Measurements from ENCODE around the gene SYTL3.
"Not testable (repeated sequence)": the region's sequence is repeated elsewhere in the genome, so short reads cannot be mapped to it uniquely, and the experiment has no call there.

SYTL3 gene

DNA sequence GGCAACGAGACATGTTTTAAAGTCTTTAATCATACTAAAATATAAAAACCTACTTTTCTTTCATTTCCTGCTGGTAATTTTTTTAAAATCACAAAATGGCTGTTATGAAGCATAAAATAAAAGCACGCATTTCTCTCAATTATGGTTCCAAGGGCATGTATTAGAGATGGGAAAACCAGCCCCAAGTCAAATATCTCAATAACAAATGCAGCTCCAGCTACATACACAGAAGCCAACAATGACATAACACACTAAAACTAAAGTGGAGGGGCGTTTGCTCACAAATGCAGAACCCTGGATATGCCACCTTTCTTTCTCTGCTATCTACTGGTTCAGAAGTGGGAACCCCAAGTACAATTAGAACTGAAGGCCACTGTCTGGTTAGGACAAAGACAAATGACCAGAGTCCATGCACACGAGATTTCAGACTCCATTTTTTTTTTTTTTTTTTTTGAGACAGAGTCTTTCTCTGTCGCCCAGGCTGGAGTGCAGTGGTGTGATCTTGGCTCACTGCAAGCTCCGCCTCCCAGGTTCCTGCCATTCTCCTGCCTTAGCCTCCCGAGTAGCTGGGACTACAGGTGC, 141.5 kb downstream of the SYTL3 start:
- peaks cover 71% of the 10 kb centered on the region for H3K4me1 Mint-ChIP-seq
- H3K27me3 Mint-ChIP-seq, result no peaks in the 10 kb centered on the region
- CTCF ChIA-PET, result interaction anchor here (0.9 to 3.0 kb wide), 2 partner anchors 12 to 181 kb away, joined by 3 to 10 read pairs; no protein-coding TSS in a partner anchor
- peak overlapping the region; percentile 24 for H3K27ac Mint-ChIP-seq
- peaks cover 58% of the 10 kb centered on the region for H3K36me3 Mint-ChIP-seq
- no peak overlapping the region for H3K4me3 Mint-ChIP-seq
- no peaks in the 10 kb centered on the region for H3K9me3 Mint-ChIP-seq
- DNase-seq, result no peak

GRCh38 chr6:158792505-158792904, 142.7 kb downstream of the SYTL3 start:
- Mint-ChIP-seq H3K4me1 (peaks cover 78% of the 10 kb centered on the region), H3K27ac (peak overlapping the region; percentile 51), H3K36me3 (peaks cover 55% of the 10 kb centered on the region)
- not testable (repeated sequence) for H3K27me3 Mint-ChIP-seq, H3K9me3 Mint-ChIP-seq, DNase-seq, H3K4me3 Mint-ChIP-seq
- CTCF ChIA-PET, result interaction anchor here (0.7 to 3.0 kb wide), 12 partner anchors 9 to 187 kb away, joined by 3 to 13 read pairs (median 5); no protein-coding TSS in a partner anchor

GRCh38 chr6:158793432-158793831, 143.6 kb downstream of the SYTL3 start:
- Mint-ChIP-seq H3K4me3 (no peak overlapping the region), H3K36me3 (peaks cover 46% of the 10 kb centered on the region), H3K4me1 (peaks cover 81% of the 10 kb centered on the region), H3K27me3 (no peaks in the 10 kb centered on the region), H3K27ac (no peak overlapping the region), H3K9me3 (no peaks in the 10 kb centered on the region)
- CTCF ChIA-PET, result interaction anchor here (0.7 to 3.0 kb wide), 12 partner anchors 10 to 188 kb away, joined by 3 to 13 read pairs (median 5); no protein-coding TSS in a partner anchor
- DNase-seq, result no peak

DNA sequence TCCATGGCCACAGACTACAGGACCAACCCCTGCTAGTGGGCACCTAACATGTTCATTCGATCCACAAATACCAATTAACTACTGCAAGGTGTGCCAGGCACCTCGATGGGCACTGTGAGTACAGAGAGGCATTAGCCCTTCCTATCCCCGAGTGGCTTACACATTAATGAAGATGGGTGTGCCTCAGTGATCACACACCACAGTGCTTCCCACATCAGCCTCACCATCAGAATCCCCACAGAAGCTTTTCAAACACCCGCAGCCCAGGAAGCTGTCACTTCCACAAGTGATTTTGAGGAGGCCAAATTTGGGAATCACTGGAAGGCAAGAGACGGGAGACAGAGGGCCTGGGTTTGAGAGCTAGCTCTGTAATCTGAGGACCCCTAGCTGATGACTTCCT, 145.7 kb downstream of the SYTL3 start:
- H3K9me3 Mint-ChIP-seq, result no peaks in the 10 kb centered on the region
- H3K4me1 Mint-ChIP-seq, result peaks cover 79% of the 10 kb centered on the region
- H3K36me3 Mint-ChIP-seq, result peaks cover 45% of the 10 kb centered on the region
- H3K27ac Mint-ChIP-seq, result no peak overlapping the region
- H3K4me3 Mint-ChIP-seq, result no peak overlapping the region
- CTCF ChIA-PET, result interaction anchor here (1.7 kb wide), 1 partner anchor 177 kb away, joined by 4 read pairs; no protein-coding TSS in a partner anchor
- no peak for DNase-seq
- H3K27me3 Mint-ChIP-seq, result no peaks in the 10 kb centered on the region

- Mint-ChIP-seq H3K9me3 (no peaks in the 10 kb centered on the region), H3K4me3 (no peak overlapping the region), H3K36me3 (peaks cover 37% of the 10 kb centered on the region), H3K27ac (peak overlapping the region; percentile 73), H3K27me3 (no peaks in the 10 kb centered on the region), H3K4me1 (peaks cover 73% of the 10 kb centered on the region)
- CTCF ChIA-PET, result interaction anchor here (1.7 kb wide), 1 partner anchor 176 kb away, joined by 4 read pairs; no protein-coding TSS in a partner anchor
- DNase-seq, result no peak
Measured at GRCh38 chr6:158796353-158796752, 146.5 kb downstream of the SYTL3 start.

GRCh38 chr6:158797331-158798310, 147.8 kb downstream of the SYTL3 start:
- H3K36me3 Mint-ChIP-seq, result peaks cover 41% of the 10 kb centered on the region
- CTCF ChIA-PET, result no interaction called here

GRCh38 chr6:158798311-158798710, 148.5 kb downstream of the SYTL3 start:
- no peak overlapping the region for H3K27ac Mint-ChIP-seq
- no peaks in the 10 kb centered on the region for H3K27me3 Mint-ChIP-seq
- CTCF ChIA-PET, result no interaction called here
- peaks cover 80% of the 10 kb centered on the region for H3K4me1 Mint-ChIP-seq
- no peaks in the 10 kb centered on the region for H3K9me3 Mint-ChIP-seq
- no peak overlapping the region for H3K4me3 Mint-ChIP-seq
- DNase-seq, result no peak
- peaks cover 38% of the 10 kb centered on the region for H3K36me3 Mint-ChIP-seq

More at GRCh38 chr6:158797331-158798310, 147.8 kb downstream of the SYTL3 start:
- DNase-seq, result no peak
- H3K27me3 Mint-ChIP-seq, result no peaks in the 10 kb centered on the region
- no peak overlapping the region for H3K4me3 Mint-ChIP-seq
- no peaks in the 10 kb centered on the region for H3K9me3 Mint-ChIP-seq
- peak overlapping the region; percentile 33 for H3K27ac Mint-ChIP-seq
- peaks cover 77% of the 10 kb centered on the region for H3K4me1 Mint-ChIP-seq

DNA sequence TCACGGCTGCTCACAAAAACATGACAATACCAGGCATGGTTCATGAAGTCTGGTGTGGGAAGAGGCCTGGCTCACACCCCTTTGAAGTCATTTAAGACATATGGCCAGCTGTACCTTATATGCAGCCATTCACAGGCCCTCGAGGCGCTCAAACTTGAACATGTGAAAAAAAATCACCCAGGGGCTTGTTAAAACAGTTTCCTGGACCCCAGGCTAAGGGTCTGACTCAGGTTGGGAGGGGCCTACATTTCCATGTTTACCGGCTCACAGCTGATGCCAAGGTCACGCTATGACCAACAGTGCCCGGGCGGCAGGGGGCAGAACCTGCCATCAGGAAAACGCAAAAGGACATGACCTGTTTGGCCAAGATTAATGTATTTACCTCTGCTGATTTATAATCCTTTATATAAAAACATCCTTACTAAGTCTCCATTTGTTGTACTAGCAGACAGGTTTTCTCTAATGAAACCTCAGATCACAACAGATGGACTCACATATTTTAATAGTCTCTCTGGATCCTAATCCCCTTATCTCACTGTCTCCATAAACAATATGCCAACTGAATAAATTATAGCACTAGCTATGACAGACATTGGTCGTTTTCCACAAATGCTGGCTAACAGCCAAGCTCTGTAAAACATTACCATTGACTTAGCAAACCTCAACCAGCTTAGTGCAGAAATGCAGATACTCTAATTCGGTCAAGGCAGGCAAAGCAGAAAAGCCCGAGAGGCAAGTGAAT, 149.4 kb downstream of the SYTL3 start:
- Mint-ChIP-seq H3K27me3 (no peaks in the 10 kb centered on the region), H3K36me3 (peaks cover 32% of the 10 kb centered on the region), H3K27ac (peak overlapping the region; percentile 42), H3K9me3 (no peaks in the 10 kb centered on the region), H3K4me3 (no peak overlapping the region), H3K4me1 (peaks cover 79% of the 10 kb centered on the region)
- CTCF ChIA-PET, result interaction anchor here (0.5 to 1.0 kb wide), 2 partner anchors 10 to 52 kb away, joined by 3 read pairs; no protein-coding TSS in a partner anchor
- no peak for DNase-seq

DNA sequence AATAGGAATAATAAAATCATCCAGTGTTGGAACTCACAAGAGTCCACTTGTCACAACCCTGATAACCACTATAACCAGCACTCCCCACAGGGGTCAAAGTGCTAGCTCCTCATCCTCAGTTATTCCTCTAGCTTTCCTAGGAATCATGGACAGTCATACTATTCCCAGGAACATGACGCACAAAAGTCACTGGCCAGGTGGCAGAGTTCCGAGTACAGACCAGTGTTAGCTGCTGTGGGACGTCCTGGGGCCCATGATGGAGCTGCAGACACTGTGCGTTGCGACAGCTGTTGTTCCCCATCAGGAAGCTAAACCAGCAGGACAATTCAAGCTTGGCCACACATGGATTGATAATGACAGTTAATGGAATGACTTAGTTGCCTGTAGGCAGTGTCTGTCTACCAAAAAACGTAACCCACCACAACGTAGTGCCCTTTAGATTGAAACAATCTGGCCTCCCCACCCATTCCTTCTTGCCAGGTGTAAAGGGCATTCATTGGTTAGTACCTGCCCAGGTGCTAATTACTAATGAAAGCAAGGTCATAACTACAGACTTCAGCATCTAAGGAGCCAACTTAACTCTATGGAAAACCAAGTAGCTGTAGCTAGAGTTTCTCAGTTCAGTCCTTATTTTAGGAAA, 151.9 kb downstream of the SYTL3 start:
- H3K36me3 Mint-ChIP-seq, result peaks cover 37% of the 10 kb centered on the region
- H3K27me3 Mint-ChIP-seq, result no peaks in the 10 kb centered on the region
- H3K27ac Mint-ChIP-seq, result no peak overlapping the region
- CTCF ChIA-PET, result interaction anchor here (0.7 to 1.5 kb wide), 4 partner anchors 9 to 169 kb away, joined by 3 to 4 read pairs (median 3); no protein-coding TSS in a partner anchor
- DNase-seq, result no peak
- H3K4me1 Mint-ChIP-seq, result peaks cover 83% of the 10 kb centered on the region
- H3K9me3 Mint-ChIP-seq, result no peaks in the 10 kb centered on the region
- no peak overlapping the region for H3K4me3 Mint-ChIP-seq

DNA sequence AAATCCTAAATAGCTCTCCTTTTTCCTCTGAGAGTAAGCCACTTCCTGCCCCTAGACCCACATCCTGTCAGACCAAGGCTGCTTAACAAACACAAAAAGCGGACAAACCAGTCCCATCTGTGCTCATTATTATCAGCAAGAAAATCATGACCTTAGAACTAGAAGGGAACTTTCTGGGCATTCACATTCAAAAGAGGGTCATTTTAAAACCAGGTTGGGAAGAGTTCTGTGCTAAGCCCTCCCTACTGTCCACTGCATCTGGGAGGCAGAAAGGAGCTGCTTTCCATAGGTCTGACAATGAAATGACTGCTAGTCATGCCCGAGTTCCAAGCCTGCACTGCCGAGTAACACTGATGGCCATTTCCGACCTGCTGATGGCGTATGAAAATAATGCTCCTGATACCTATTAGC, 153.9 kb downstream of the SYTL3 start:
- no peaks in the 10 kb centered on the region for H3K9me3 Mint-ChIP-seq
- peak; percentile 72 for DNase-seq
- peak overlapping the region; percentile 60 for H3K4me3 Mint-ChIP-seq
- no peaks in the 10 kb centered on the region for H3K27me3 Mint-ChIP-seq
- peaks cover 87% of the 10 kb centered on the region for H3K4me1 Mint-ChIP-seq
- CTCF ChIA-PET, result interaction anchor here (0.8 to 1.7 kb wide), 4 partner anchors 11 to 290 kb away, joined by 3 to 10 read pairs (median 4); no protein-coding TSS in a partner anchor
- peaks cover 47% of the 10 kb centered on the region for H3K36me3 Mint-ChIP-seq
- peak overlapping the region; percentile 84 for H3K27ac Mint-ChIP-seq

- no peak for DNase-seq
- Mint-ChIP-seq H3K27ac (peak overlapping the region; percentile 84), H3K4me3 (peak overlapping the region; percentile 60), H3K4me1 (peaks cover 87% of the 10 kb centered on the region), H3K9me3 (no peaks in the 10 kb centered on the region), H3K27me3 (no peaks in the 10 kb centered on the region), H3K36me3 (peaks cover 49% of the 10 kb centered on the region)
- CTCF ChIA-PET, result interaction anchor here (1.1 to 1.7 kb wide), 3 partner anchors 11 to 168 kb away, joined by 3 to 10 read pairs (median 5); no protein-coding TSS in a partner anchor
Measured at GRCh38 chr6:158804207-158804606, 154.4 kb downstream of the SYTL3 start.

DNA sequence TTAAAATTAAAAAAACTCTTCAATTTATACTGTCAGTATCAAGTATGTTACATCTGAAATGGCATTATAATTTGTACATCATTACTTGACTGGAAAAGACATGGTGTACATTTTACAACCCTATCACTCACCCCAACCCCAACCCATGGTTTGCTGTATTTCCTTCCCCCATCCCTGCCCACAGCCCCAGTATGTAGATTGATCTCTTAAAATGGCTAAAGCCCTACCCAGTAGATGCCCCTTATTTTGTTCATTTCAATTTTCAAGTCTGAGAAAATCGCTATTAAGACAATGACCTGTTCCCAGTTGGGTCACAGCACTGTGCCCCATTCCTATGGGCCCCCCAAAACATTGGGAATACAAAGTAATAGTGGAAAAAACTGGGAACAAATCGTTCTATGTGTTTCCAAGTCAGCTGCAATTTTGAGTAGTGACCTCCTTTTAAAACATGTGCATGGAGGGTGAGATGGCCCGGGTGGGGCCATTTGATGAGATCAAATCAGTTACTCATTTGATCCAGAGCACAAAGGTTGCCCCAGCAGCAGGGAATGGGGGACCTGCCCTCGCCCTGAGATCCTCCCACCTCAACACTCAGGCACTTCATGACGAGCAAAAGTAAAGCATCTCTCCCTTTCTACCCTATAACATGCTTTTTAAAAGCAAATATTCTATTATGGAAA, 156.0 kb downstream of the SYTL3 start:
- DNase-seq, result no peak
- peaks cover 93% of the 10 kb centered on the region for H3K4me1 Mint-ChIP-seq
- H3K4me3 Mint-ChIP-seq, result no peak overlapping the region
- H3K9me3 Mint-ChIP-seq, result no peaks in the 10 kb centered on the region
- CTCF ChIA-PET, result no interaction called here
- H3K27me3 Mint-ChIP-seq, result no peaks in the 10 kb centered on the region
- no peak overlapping the region for H3K27ac Mint-ChIP-seq
- peaks cover 58% of the 10 kb centered on the region for H3K36me3 Mint-ChIP-seq
